Neural cell (in vitro differentiated cells): ENCODE data around the gene TCN2.

ENCODE experiments used
- EP300 ChIP-seq: fragments of 450-650 bp; conservative IDR thresholded peaks from 2 replicates; pipeline ENCODE4 v1.6.1; 2014; ENCODE audit warnings: antibody characterized with exemption, mild to moderate bottlenecking, moderate library complexity; ENCODE audit not compliant: poor library complexity, severe bottlenecking
- TF ChIP-seq, protein P1 (sequence below): fragments of 450-650 bp; IDR thresholded peaks from 2 replicates; pipeline ENCODE4 v1.5.1; 2014; ENCODE audit warnings: antibody characterized with exemption, mild to moderate bottlenecking, moderate library complexity; ENCODE audit not compliant: poor library complexity, severe bottlenecking
- TF ChIP-seq, protein P2 (sequence below): IDR thresholded peaks from 2 replicates; pipeline ENCODE4 v1.6.1; 2012; ENCODE audit warnings: borderline replicate concordance

DNA sequence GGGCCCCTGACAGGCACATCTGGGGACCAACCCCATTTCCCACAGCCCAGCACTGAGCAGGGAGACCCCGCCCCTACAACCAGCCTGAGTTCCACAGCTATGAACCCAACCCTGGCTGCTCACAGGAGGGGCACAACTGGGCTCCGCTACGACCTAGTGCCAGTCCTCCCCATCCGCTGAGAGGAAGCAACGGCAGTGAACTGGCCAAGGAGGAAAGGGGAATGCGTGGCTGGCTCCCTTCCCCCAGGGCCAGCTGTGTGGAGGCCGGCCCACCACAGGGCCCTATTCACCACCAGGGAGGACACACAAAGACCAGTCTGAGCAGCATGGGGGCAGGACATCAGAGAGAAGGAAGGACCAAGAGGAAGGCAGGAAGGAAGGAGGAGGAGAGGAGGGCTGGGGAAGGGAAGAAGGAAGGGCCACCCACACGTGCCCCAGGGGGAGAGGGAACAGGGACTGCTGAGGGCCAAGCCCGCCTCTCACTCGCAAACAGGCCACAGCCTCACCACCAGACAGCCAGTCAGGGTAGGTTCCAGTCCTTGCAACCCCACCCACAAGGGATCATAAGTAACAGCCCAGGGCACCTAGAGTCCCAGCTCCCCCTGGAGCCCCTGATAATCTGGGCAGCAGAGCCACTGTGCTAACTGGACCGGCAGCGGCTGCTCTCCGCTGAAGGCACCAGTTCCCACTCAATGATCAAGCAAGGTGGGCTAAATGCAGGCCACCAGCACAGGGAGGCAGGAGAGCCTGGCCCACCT lies 24.0 kb upstream of the TCN2 start:
- TF ChIP-seq, protein P1, sequence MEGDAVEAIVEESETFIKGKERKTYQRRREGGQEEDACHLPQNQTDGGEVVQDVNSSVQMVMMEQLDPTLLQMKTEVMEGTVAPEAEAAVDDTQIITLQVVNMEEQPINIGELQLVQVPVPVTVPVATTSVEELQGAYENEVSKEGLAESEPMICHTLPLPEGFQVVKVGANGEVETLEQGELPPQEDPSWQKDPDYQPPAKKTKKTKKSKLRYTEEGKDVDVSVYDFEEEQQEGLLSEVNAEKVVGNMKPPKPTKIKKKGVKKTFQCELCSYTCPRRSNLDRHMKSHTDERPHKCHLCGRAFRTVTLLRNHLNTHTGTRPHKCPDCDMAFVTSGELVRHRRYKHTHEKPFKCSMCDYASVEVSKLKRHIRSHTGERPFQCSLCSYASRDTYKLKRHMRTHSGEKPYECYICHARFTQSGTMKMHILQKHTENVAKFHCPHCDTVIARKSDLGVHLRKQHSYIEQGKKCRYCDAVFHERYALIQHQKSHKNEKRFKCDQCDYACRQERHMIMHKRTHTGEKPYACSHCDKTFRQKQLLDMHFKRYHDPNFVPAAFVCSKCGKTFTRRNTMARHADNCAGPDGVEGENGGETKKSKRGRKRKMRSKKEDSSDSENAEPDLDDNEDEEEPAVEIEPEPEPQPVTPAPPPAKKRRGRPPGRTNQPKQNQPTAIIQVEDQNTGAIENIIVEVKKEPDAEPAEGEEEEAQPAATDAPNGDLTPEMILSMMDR: no peak
- TF ChIP-seq, protein P2, sequence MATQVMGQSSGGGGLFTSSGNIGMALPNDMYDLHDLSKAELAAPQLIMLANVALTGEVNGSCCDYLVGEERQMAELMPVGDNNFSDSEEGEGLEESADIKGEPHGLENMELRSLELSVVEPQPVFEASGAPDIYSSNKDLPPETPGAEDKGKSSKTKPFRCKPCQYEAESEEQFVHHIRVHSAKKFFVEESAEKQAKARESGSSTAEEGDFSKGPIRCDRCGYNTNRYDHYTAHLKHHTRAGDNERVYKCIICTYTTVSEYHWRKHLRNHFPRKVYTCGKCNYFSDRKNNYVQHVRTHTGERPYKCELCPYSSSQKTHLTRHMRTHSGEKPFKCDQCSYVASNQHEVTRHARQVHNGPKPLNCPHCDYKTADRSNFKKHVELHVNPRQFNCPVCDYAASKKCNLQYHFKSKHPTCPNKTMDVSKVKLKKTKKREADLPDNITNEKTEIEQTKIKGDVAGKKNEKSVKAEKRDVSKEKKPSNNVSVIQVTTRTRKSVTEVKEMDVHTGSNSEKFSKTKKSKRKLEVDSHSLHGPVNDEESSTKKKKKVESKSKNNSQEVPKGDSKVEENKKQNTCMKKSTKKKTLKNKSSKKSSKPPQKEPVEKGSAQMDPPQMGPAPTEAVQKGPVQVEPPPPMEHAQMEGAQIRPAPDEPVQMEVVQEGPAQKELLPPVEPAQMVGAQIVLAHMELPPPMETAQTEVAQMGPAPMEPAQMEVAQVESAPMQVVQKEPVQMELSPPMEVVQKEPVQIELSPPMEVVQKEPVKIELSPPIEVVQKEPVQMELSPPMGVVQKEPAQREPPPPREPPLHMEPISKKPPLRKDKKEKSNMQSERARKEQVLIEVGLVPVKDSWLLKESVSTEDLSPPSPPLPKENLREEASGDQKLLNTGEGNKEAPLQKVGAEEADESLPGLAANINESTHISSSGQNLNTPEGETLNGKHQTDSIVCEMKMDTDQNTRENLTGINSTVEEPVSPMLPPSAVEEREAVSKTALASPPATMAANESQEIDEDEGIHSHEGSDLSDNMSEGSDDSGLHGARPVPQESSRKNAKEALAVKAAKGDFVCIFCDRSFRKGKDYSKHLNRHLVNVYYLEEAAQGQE: no peak
- TF ChIP-seq EP300: no peak
